GM19452 (cell line): ENCODE data around the gene MARCO.

Experiments used
- ATAC-seq: cut with Tn5 transposase; IDR thresholded peaks from one replicate; pipeline ENCODE4 v1.9.1; 2021; ENCODE audit not compliant: unreplicated experiment

Gene MARCO

DNA sequence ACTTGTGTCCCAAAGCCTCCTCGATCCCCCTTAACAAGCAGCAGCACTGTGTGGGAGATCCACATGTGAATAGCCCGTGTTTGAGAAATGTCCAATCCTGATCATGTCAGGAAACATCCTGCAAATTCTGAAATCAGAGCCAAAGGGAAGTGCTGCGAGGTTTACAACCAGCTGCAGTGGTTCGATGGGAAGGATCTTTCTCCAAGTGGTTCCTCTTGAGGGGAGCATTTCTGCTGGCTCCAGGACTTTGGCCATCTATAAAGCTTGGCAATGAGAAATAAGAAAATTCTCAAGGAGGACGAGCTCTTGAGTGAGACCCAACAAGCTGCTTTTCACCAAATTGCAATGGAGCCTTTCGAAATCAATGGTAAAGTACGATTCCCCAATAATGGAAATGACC, at the start of gene MARCO:
Gene MARCO (plus strand): TSS at position 164 of the 400 bp plus-strand sequence. CDS start 107 bp downstream, at position 271.
- ATAC-seq: no peak

GRCh38 chr2:118893100-118893499, 48.9 kb upstream of the MARCO start:
- ATAC-seq: no peak

- no peak for ATAC-seq
Observed at GRCh38 chr2:118902266-118903028, 39.5 kb upstream of the MARCO start.

DNA sequence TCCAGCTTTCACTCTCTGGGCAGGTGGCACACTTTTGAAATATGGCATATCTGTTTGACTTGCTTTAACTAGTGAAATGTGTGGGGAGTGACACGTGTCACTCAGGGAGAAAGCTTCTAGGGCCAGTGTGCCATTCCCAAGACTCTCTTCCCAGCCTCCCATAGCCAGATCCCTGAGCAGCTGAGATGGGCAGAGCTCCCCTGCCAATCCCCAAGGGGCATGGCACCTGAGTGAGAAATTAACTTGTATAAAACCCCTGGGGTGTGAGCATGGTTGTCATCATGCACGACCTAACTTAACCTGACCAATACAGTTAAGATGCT, 39.0 kb upstream of the MARCO start:
- no peak for ATAC-seq

GRCh38 chr2:118903551-118904479, 38.2 kb upstream of the MARCO start:
- ATAC-seq: no peak

- ATAC-seq: no peak
Observed at GRCh38 chr2:118905206-118905605, 36.8 kb upstream of the MARCO start.

GRCh38 chr2:118906186-118906585, 35.8 kb upstream of the MARCO start:
- no peak for ATAC-seq

DNA sequence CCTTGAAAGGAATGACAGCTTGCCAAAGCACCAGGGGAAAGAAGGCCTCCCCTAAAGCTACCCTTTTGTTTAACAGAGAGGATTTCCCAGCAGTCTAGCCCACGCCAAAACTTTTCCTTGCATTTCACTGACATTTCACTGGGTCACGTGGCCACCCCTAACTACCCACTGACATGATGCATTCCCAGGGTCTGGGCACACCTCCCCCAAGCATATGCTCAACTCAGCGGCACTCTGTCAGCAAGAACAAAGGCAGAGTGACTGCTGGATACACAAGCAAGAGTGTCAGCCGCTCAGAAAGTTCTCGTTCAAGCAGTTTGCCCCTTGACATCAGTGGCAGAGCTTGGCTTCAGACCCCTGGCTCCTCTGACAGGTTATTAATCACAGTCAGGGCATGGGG, 34.2 kb upstream of the MARCO start:
- ATAC-seq: no peak

DNA sequence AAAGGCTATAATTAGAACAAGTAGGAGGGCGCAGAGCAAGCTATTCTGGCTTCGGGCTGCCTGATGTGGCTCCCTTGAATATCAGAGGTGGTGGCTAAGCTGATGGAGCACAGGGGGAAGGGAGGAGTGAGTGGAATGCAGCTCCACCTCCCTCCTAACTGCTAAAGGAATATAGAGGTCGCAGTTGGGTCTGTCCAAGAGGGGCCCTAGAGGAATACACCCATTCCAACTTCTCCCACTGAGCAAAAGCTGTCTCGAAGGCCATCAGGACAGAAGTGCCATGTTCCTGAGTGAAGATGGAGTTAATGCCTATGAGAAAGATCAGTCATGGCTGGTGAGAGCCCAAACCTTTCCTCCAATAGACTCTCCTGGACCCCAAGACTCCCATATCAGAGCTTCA, 32.8 kb upstream of the MARCO start:
- ATAC-seq: no peak

GRCh38 chr2:118911166-118911856, 30.7 kb upstream of the MARCO start:
- no peak for ATAC-seq

- no peak for ATAC-seq
Observed at GRCh38 chr2:118911936-118912335, 30.1 kb upstream of the MARCO start.

DNA sequence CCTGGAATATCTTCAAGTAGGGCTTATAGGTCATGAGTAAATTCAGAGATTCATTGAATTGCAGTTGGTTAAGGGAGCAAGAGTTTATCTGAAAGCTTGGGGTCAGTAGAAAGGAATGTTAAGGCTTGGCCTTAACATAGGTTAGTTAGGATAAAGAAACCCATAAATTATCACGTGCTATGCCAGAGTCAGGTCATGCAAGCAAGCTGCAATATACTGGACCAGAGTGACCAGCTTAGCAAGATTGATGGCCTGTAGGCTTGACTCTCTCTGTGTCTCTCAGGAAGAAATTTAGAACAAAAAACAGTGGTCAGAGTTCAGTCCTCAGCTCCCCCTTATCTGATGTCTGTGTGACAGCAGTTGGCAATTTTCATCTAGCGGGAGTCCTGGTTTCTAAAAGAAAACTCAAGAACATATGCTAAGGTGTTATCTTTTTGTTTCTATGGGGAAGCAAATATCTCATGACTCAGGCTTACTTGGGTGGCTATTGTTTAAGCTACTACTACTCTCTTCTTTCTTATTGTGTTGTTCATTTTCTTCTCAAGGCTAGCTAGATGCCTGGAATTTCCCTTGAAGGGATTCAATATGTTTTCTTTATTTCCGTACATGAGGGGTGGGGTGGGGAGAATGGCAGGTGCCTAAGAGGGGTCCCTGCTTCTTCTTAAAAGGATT, 28.7 kb upstream of the MARCO start:
- ATAC-seq: no peak

DNA sequence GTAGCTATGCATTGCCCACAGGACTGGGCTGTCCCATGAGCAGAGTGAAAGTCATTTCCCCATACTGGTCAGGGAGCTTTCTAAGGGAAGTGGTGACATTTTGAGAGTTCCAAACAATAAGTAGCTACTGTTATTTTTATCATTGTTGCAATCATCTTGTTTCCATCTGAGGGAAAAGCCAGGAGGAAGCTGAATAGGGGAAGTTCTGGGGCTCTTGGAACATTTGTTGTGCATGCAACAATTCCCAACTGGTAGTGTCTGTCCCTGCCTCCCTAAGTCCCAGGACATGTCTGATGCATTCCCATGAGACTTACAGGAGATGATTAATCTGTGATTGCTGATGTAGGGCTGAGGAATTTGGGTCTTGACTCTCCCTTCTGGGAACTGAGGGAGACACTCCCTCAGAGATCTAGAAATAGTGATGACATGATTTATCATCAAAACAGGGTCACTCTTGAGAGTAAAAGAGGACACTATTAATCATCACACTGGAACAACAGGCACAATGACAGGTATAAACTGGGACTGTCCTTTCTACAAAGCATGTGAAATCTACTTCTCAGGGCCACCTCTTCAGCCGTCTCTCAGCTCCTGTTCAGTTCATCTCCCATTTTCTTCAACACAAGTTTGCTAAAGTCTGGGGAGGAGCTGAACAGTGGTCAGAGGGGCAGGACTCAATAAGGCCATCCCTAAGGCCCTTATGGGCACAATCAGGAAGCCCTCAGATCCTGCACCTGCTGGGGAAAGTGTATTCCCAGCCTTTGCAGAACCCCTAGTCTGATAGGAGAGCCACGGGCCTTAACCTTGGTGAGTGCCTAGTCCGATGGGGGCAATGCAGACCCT, 28.0 kb upstream of the MARCO start:
- no peak for ATAC-seq

GRCh38 chr2:118914721-118915453, 27.1 kb upstream of the MARCO start:
- no peak for ATAC-seq

DNA sequence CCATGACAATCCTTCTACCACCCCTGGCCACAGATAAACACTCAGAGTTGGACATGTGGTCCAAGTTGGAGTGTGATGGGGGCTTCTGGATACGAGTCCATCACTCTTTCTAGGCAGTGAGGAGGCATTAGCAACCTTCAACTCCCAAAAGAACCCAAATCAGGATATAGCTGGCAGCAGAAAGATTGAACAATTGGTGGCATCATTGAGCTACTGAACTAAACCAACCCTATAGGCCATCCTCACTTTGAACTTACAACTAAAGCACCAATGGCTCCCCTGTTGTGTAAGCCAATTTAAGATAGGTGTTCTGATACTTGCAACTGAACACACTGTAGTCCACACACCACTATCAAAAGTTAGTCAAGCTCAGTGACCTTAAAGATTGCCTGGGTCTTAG, 24.0 kb upstream of the MARCO start:
- ATAC-seq: no peak

DNA sequence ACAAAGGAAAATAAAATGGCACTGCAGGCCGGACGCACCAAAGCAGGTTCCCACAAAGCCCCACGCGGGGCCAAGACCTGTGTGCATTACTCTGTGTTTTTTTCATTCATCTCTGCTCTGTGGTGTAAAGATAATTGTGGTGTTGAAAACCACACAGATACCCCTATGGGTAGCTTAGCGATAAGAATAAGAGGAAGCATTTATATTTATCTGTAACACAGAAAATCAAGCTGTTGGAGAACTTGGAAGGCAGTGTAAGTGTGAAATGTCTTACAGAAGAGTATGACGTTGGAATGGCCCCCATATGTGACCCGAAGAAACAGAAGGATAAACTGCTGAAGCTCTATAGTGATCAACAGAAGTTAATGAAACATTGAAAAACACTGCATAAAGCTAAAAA, 20.3 kb upstream of the MARCO start:
- no peak for ATAC-seq

DNA sequence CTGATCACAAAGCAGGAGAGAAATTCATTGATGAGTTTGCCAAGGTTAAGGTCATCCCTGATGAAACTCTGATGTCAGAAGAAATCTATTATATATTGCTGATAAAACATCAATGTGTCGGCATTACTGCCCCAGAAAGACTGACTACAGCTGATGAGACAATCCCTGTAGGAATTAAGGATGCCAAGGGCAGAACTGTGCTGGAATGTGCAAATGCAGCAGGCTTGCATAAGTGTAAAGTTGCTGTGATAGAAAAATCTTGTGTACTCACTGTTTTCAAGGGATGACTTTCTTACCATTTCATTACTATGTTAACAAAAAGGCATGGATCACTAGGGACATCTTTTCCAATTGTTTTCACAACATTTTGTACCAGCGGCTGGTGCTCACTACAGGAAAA, 19.7 kb upstream of the MARCO start:
- no peak for ATAC-seq

- ATAC-seq: no peak
Observed at GRCh38 chr2:118923371-118923770, 18.6 kb upstream of the MARCO start.

GRCh38 chr2:118925476-118925875, 16.5 kb upstream of the MARCO start:
- ATAC-seq: no peak

- ATAC-seq: no peak
Observed at GRCh38 chr2:118925981-118926380, 16.0 kb upstream of the MARCO start.
